Measurements from ENCODE around the gene FGB. TPM values are rescaled to one million over a fixed set of nuclear protein-coding genes. Genes with fewer than 3 reads are reported as not detected.
"Not testable (repeated sequence)": the region's sequence is repeated elsewhere in the genome, so short reads cannot be mapped to it uniquely, and the experiment has no call there.

FGB gene
- total RNA-seq, 4 donors from 2014 or later = 0.94 TPM; not detected in 3

- DNase-seq = no peak
- no peaks in the 10 kb centered on the region for H3K36me3 ChIP-seq
- H3K9me3 ChIP-seq = no peaks in the 10 kb centered on the region
- H3K27me3 ChIP-seq = no peaks in the 10 kb centered on the region
- H3K4me1 ChIP-seq = no peaks in the 10 kb centered on the region
- no peak overlapping the region for H3K4me3 ChIP-seq (replicated peaks in 1 of 3)
- H3K27ac ChIP-seq = no peak overlapping the region
- TF ChIP-seq POLR2A (IDR thresholded peaks at IDR 0.05) = no peak
- TF ChIP-seq, protein P1, sequence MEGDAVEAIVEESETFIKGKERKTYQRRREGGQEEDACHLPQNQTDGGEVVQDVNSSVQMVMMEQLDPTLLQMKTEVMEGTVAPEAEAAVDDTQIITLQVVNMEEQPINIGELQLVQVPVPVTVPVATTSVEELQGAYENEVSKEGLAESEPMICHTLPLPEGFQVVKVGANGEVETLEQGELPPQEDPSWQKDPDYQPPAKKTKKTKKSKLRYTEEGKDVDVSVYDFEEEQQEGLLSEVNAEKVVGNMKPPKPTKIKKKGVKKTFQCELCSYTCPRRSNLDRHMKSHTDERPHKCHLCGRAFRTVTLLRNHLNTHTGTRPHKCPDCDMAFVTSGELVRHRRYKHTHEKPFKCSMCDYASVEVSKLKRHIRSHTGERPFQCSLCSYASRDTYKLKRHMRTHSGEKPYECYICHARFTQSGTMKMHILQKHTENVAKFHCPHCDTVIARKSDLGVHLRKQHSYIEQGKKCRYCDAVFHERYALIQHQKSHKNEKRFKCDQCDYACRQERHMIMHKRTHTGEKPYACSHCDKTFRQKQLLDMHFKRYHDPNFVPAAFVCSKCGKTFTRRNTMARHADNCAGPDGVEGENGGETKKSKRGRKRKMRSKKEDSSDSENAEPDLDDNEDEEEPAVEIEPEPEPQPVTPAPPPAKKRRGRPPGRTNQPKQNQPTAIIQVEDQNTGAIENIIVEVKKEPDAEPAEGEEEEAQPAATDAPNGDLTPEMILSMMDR (IDR thresholded peaks at IDR 0.05) = no peak
- intact Hi-C loops (cut with DNase I) = no loop called here
Measured at GRCh38 chr4:154595807-154596206, 33.0 kb downstream of the FGB start.

DNA sequence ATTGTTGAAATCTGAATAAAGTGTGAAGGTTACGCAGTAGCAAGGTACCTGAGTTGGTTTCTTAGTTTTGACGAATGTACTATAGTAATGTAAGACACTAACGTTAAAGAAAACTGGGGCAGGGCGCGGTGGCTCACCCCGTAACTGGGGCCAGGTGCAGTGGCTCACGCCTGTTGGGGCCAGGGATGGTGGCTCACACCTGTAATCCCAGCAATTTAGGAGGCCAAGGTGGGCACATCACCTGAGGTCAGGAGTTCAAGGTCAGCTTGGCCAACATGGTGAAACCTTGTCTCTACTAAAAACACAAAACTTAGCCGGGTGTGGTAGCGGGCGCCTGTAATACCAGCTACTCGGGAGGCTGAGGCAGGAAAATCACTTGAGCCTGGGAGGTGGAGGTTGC is 34.5 kb downstream of the FGB start:
- H3K27me3 ChIP-seq; H3K27ac ChIP-seq; H3K36me3 ChIP-seq; H3K9me3 ChIP-seq; intact Hi-C loops (cut with DNase I); H3K4me1 ChIP-seq; DNase-seq; H3K4me3 ChIP-seq (replicated peaks in 1 of 3): not testable (repeated sequence)
- 90 to 93% methylated on average over 11 of the region's 11 CpGs for WGBS, 2 donors

- H3K27me3 ChIP-seq = no peaks in the 10 kb centered on the region
- intact Hi-C loops (cut with DNase I) = no loop called here
- H3K4me3 ChIP-seq (replicated peaks in 1 of 3) = no peak overlapping the region
- no peak for TF ChIP-seq POLR2A (IDR thresholded peaks at IDR 0.05)
- TF ChIP-seq, protein P1 (IDR thresholded peaks at IDR 0.05) = no peak
- WGBS, 2 donors = 86 to 87% methylated on average over 7 of the region's 7 CpGs
- DNase-seq = no peak
- H3K4me1 ChIP-seq = no peaks in the 10 kb centered on the region
- H3K36me3 ChIP-seq = no peaks in the 10 kb centered on the region
- H3K27ac ChIP-seq = no peak overlapping the region
- H3K9me3 ChIP-seq = no peaks in the 10 kb centered on the region
Measured at GRCh38 chr4:154597798-154598774, 35.3 kb downstream of the FGB start.

DNA sequence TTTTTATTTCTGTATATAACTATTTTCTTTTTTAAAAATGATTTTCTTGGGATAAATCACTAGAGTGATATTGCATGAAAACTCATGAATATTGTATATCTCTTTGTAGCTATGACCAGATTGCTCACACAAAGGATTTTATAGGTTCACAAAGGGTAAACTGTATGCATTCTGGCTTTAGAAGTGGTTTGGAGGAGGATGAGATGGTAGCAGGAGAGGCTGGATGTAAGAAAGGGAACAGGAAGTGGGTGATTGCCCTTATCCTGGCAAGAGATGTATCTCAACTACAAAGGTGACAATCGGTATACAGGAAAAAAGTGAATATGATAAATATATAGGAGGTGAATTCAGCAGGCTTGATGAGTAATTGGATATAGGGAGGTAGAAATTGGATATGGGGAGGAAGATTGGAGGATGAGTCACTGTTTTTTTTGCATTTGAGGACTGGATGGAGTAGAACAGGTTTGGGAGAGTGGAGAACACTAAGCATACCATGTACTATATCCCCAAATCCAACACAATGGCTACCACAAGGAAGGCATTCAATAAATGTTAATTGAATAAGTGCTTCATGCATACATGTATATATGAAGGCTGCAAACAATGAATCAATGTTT is 39.7 kb downstream of the FGB start:
- no peaks in the 10 kb centered on the region for H3K9me3 ChIP-seq
- no peaks in the 10 kb centered on the region for H3K36me3 ChIP-seq
- H3K27ac ChIP-seq = no peak overlapping the region
- no peak overlapping the region for H3K4me3 ChIP-seq (replicated peaks in 1 of 3)
- WGBS, 2 donors = 68 to 74% methylated on average over 1 of the region's 1 CpG
- intact Hi-C loops (cut with DNase I) = no loop called here
- no peak for DNase-seq
- no peaks in the 10 kb centered on the region for H3K4me1 ChIP-seq
- H3K27me3 ChIP-seq = no peaks in the 10 kb centered on the region
- no peak for TF ChIP-seq POLR2A (IDR thresholded peaks at IDR 0.05)
- TF ChIP-seq, protein P1 (IDR thresholded peaks at IDR 0.05) = no peak

DNA sequence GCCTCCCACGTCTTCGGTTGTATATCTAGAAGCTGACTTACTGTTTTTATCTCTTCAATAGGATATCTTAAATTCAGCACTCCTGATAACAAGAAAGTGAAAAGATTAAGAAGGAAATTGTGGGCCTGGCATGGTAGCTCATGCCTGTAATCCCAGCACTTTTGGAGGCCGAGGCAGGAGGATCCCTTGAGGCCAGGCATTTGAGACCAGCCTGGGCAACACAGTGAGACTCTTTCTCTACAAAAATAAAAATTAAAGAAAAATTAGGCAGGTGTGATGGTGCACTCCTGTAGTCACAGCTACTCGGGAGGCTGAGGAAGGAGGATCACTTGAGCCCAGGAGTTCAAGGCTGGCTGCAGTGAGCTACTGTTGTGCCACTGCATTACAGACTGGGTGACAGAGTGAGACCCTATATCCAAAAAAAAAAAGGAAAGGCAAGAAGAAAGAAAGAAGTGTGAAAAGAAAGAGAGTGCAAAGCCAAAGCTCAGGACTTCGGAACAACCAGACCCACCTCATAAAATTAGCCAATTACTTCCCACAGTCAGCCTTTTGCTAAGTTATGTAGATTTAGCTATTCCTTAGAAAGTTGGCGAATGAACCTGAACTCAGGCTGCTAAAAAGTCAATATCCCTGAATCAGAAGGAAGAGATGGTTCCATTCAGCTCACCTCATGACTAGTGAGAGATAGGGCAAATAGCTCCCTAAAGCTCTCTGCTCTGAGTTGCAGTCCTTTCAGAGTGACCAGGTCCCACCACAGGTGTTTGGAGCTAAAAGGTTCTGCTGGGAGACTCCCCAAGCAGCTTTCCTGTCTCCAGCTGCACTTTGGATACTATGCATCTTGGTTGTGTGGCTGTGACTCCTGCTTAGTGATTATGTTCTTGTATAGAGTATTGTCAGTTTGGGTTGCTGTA is 40.5 kb downstream of the FGB start:
- no peaks in the 10 kb centered on the region for H3K36me3 ChIP-seq
- intact Hi-C loops (cut with DNase I) = no loop called here
- DNase-seq = no peak
- no peaks in the 10 kb centered on the region for H3K4me1 ChIP-seq
- no peaks in the 10 kb centered on the region for H3K27me3 ChIP-seq
- no peak for TF ChIP-seq POLR2A (IDR thresholded peaks at IDR 0.05)
- H3K27ac ChIP-seq = no peak overlapping the region
- WGBS, 2 donors = 87 to 96% methylated on average over 6 of the region's 6 CpGs
- no peaks in the 10 kb centered on the region for H3K9me3 ChIP-seq
- H3K4me3 ChIP-seq (replicated peaks in 1 of 3) = no peak overlapping the region

Data from thyroid gland (tissue), 4 donors.